Measurements from ENCODE around the gene BCAP31. TPM values are rescaled to one million over a fixed set of nuclear protein-coding genes. Genes with fewer than 3 reads are reported as not detected.

The BCAP31 gene
- 154 TPM in 2 replicates for total RNA-seq

DNA sequence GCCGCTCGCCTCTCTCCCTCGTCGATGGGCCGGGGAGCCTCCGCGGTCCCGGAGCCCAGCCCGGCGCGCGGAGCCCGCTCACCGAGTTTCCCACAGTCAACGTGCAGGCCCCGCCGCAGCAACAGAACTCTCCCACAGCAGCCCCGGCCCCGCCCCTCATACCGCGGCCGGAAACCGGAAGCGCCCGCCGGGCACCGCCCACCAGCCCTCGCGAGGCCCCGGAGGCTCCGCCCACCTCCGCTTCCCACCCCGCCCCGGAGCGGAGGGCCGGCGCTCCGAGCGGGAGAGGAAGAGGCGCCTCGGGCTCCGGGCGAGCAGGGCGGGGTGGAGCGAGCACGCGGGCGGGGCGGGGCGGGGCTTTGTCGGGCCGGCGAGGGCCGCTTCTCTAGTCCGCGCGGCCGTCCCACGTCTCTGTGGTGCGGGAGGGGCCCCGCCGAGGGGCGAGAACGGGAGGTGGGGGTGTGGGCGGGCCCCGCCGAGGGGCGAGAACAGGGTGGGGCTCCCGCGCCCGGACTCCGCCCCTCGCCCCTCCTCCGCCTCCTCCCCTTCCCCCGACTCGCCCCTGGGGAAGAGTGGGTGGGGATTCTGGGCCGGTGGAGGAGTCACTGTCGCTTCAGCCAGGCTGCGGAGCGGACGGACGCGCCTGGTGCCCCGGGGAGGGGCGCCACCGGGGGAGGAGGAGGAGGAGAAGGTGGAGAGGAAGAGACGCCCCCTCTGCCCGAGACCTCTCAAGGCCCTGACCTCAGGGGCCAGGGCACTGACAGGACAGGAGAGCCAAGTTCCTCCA, at the start of gene BCAP31, which contains the start of gene ABCD1:
TSS of gene BCAP31 (minus strand) at position 136 of the 787 bp plus-strand sequence. CDS start 1,143 bp downstream, outside the sequence.
TSS of gene ABCD1 (plus strand) at position 605 of the 787 bp plus-strand sequence. CDS start 411 bp downstream, outside the sequence.
- Mint-ChIP-seq H3K27ac (peak within 1 kb of the TSS; percentile 79), H3K36me3 (ENCODE audit: low read depth) (peaks cover 22% of the 10 kb centered on the region), H3K9me3 (no peaks in the 10 kb centered on the region), H3K4me3 (ENCODE audit: low read depth) (peak within 1 kb of the TSS; percentile 89), H3K27me3 (ENCODE audit: low read depth) (no peaks in the 10 kb centered on the region), H3K4me1 (ENCODE audit: low read depth) (peaks cover 16% of the 10 kb centered on the region)
- peak; percentile 85 for DNase-seq (ENCODE audit: low spot score)
- intact Hi-C loops (cut with micrococcal nuclease): loop anchor here (1.0 kb wide), 2 partner anchors 70 to 247 kb away; partner anchors contain the start of genes HCFC1, IDH3G and SSR4

DNA sequence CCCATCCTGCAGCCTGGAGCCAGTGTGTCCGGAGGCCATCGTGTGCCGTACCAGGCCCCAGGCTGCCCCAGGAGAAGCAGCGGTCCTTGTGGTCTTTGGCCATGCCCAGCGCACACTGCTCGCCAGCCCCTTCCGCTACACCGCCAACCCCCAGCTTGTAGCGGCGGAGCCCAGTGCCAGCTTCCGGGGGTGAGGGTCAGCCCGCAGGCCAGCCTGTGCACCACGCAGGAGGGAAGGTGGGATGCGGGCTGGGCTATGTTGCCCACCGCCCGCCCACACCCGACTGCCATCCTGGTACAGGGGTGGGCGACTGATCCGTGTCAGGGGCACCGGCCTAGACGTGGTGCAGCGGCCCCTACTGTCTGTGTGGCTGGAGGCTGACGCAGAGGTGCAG, 49.0 kb upstream of the BCAP31 start:
- no peak overlapping the region for H3K27ac Mint-ChIP-seq
- DNase-seq (ENCODE audit: low spot score): no peak
- H3K9me3 Mint-ChIP-seq: no peaks in the 10 kb centered on the region
- H3K4me1 Mint-ChIP-seq (ENCODE audit: low read depth): no peaks in the 10 kb centered on the region
- no peak overlapping the region for H3K4me3 Mint-ChIP-seq (ENCODE audit: low read depth)
- H3K36me3 Mint-ChIP-seq (ENCODE audit: low read depth): no peaks in the 10 kb centered on the region
- intact Hi-C loops (cut with micrococcal nuclease): no loop called here
- H3K27me3 Mint-ChIP-seq (ENCODE audit: low read depth): no peaks in the 10 kb centered on the region

DNA sequence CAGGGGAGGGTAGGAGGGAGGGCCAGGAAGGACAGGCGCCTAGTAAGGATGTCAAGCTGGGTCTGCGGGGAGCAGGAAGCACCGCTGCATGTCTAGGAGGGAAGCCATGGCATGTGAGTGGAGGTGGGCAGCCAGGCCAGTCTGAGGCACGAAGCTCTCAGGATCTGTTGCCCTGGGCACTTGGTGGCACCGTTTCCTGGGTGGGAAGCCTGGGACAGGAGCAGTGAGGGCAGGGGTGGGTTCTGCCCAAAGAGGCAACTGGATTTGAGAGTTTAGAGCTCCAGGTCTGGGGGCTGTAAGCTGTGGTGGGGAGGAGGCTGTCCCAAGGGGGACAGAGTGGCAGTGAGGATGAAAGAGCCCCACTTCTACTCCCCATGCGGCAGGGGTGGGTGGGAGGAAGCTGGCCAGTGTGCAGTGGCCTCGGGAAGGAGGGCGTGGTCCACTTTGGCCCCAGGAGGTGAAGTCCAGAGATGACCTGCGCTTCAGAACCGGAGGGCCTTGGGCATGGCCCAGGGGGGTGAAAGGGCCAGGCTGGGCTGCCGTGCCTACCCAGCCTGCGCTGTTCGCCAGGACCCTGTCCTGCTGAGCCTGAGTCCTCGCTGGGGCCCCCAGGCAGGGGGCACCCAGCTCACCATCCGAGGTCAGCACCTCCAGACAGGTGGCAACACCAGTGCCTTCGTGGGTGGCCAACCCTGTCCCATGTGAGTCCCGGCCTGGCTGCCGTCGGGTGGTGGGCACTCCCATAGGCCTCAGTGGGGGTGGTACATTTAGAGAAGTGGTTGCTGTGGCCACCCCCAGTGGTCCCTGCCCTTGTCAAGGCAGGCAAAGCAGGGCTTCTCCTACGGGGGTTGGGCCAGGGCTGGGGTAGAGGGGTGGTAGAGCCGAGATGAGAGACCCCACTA, 48.4 kb upstream of the BCAP31 start:
- H3K4me3 Mint-ChIP-seq (ENCODE audit: low read depth): no peak overlapping the region
- no peak for DNase-seq (ENCODE audit: low spot score)
- H3K27ac Mint-ChIP-seq: no peak overlapping the region
- H3K36me3 Mint-ChIP-seq (ENCODE audit: low read depth): no peaks in the 10 kb centered on the region
- no peaks in the 10 kb centered on the region for H3K9me3 Mint-ChIP-seq
- H3K4me1 Mint-ChIP-seq (ENCODE audit: low read depth): no peaks in the 10 kb centered on the region
- no peaks in the 10 kb centered on the region for H3K27me3 Mint-ChIP-seq (ENCODE audit: low read depth)
- intact Hi-C loops (cut with micrococcal nuclease): no loop called here

DNA sequence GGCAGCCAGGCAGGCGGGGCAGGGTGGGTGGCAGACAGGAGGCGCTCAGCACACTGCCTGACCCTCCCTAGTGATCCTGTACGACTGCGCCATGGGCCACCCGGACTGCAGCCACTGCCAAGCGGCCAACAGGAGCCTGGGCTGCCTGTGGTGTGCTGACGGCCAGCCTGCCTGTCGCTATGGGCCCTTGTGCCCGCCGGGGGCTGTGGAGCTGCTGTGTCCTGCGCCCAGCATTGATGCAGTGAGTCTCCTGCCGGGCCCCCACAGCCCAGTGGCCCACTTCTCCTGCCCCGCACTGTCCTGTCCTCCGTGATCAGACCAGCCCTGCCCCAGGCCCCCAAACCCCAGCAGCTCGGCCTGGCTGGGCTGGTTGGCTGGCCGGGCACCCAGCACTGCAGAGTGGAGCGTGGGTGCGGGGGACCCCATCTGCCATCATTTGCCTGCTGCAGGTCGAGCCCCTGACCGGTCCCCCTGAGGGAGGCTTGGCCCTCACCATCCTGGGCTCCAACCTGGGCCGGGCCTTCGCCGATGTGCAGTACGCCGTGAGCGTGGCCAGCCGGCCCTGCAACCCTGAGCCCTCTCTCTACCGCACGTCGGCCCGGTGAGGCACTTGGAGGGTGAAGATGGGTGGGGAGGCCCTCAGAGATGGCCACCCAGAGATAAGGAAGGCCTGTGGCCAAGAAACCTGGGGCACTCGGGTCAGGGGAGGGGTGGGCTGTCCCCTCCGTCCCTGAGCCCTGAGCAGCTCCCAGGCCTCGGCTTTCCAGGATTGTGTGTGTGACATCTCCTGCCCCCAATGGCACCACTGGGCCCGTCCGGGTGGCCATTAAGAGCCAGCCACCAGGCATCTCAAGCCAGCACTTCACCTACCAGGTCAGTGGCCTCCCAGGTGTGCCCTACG, 47.5 kb upstream of the BCAP31 start:
- no peaks in the 10 kb centered on the region for H3K36me3 Mint-ChIP-seq (ENCODE audit: low read depth)
- no peak overlapping the region for H3K27ac Mint-ChIP-seq
- DNase-seq (ENCODE audit: low spot score): no peak
- no peak overlapping the region for H3K4me3 Mint-ChIP-seq (ENCODE audit: low read depth)
- intact Hi-C loops (cut with micrococcal nuclease): no loop called here
- H3K9me3 Mint-ChIP-seq: no peaks in the 10 kb centered on the region
- peaks cover 2% of the 10 kb centered on the region for H3K4me1 Mint-ChIP-seq (ENCODE audit: low read depth)
- no peaks in the 10 kb centered on the region for H3K27me3 Mint-ChIP-seq (ENCODE audit: low read depth)

DNA sequence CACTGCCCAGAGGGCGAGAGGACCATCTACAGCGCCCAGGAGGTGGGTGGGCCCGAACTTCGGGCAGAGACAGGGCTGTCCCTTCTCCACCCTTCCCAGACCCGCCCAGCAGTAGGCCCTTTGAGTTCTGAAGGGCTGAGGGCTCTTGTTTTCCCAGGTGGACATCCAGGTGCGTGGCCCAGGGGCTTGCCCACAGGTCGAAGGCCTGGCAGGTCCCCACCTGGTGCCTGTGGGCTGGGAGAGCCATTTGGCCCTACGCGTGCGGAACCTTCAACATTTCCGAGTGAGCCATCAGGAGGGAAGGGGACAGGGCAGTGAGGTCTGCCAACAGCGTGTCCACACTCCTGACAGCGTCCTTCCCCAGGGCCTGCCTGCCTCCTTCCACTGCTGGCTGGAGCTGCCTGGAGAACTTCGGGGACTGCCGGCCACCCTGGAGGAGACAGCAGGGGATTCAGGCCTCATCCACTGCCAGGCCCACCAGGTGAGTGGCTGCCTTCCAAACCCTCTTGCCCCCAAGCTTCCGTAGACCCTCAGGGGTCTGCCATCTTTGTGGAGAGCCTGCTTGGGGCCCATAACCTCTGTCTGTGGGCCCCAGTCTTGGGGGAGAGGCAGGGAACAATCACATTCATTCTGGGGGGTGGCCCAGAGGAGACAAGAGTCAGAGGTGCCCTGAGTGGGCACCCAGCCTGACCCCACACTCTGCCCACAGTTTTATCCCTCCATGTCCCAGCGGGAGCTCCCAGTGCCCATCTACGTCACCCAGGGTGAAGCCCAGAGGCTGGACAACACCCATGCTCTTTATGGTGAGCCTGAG, 46.6 kb upstream of the BCAP31 start:
- peaks cover 4% of the 10 kb centered on the region for H3K4me1 Mint-ChIP-seq (ENCODE audit: low read depth)
- H3K36me3 Mint-ChIP-seq (ENCODE audit: low read depth): no peaks in the 10 kb centered on the region
- intact Hi-C loops (cut with micrococcal nuclease): no loop called here
- no peak overlapping the region for H3K4me3 Mint-ChIP-seq (ENCODE audit: low read depth)
- no peaks in the 10 kb centered on the region for H3K27me3 Mint-ChIP-seq (ENCODE audit: low read depth)
- H3K27ac Mint-ChIP-seq: no peak overlapping the region
- no peak for DNase-seq (ENCODE audit: low spot score)
- no peaks in the 10 kb centered on the region for H3K9me3 Mint-ChIP-seq

DNA sequence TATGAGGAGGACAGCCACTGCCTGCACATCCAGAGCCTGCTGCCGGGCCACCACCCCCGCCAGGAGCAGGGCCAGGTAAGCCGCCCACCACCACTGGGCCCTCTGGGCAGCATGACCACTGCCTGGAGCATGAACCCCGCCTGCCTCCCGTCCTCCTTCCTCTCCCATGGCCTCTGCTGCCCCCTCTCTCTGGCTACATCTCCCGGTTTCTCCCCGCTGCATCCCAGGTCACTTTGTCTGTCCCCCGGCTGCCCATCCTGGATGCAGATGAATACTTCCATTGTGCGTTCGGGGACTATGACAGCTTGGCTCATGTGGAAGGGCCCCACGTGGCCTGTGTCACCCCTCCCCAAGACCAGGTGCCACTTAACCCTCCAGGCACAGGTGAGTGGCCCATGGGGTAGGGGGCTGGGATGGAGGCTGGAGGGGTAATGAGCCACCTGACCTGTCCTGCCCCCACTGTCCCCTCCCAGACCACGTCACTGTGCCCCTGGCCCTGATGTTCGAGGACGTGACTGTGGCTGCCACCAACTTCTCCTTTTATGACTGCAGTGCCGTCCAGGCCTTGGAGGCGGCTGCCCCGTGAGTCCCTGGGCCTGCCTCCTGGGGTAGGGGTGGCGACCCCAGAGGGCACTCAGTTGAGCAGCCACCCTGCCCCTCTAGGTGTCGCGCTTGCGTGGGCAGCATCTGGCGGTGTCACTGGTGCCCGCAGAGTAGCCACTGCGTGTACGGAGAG, 45.8 kb upstream of the BCAP31 start:
- Mint-ChIP-seq H3K9me3 (no peaks in the 10 kb centered on the region), H3K36me3 (ENCODE audit: low read depth) (no peaks in the 10 kb centered on the region), H3K4me1 (ENCODE audit: low read depth) (peaks cover 4% of the 10 kb centered on the region), H3K27ac (no peak overlapping the region), H3K27me3 (ENCODE audit: low read depth) (no peaks in the 10 kb centered on the region), H3K4me3 (ENCODE audit: low read depth) (no peak overlapping the region)
- DNase-seq (ENCODE audit: low spot score): no peak
- intact Hi-C loops (cut with micrococcal nuclease): loop anchor here (10.0 kb wide), 1 partner anchor 155 kb away; the partner anchor contains the start of gene ARHGAP4

DNA sequence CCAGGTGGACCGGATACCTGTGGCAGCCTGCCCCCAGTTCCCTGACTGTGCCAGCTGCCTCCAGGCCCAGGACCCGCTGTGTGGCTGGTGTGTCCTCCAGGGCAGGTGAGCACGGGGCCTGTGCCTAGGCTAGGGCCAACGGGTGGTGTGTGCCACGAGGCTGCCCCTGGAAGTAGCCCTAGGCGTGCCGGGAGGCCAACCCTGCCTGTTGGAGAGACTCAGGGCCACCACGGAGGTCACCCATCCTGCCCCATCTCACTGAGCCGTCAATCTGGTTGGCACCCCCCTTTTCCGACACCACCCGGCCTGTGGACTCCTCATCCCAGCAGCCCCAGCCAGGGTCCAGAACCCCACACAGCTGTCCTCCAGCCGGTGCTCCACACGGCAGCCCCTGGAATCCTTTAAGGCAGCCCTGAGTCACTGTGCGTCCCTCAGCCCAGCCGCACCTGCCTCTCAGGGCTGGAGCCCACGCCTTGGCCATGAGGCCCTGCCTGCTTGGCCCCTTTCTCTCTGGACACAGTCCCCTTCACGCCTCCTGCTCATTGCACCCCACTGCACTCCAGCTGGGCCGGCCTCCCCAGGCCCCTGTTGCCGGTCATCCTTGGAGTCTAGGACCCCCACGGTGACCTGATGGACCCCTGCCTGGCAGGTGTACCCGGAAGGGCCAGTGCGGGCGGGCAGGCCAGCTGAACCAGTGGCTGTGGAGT, 45.1 kb upstream of the BCAP31 start:
- no peak for DNase-seq (ENCODE audit: low spot score)
- H3K4me1 Mint-ChIP-seq (ENCODE audit: low read depth): peaks cover 4% of the 10 kb centered on the region
- no peaks in the 10 kb centered on the region for H3K9me3 Mint-ChIP-seq
- no peak overlapping the region for H3K4me3 Mint-ChIP-seq (ENCODE audit: low read depth)
- H3K36me3 Mint-ChIP-seq (ENCODE audit: low read depth): no peaks in the 10 kb centered on the region
- intact Hi-C loops (cut with micrococcal nuclease): loop anchor here (10.0 kb wide), 1 partner anchor 155 kb away; the partner anchor contains the start of gene ARHGAP4
- no peaks in the 10 kb centered on the region for H3K27me3 Mint-ChIP-seq (ENCODE audit: low read depth)
- H3K27ac Mint-ChIP-seq: no peak overlapping the region

DNA sequence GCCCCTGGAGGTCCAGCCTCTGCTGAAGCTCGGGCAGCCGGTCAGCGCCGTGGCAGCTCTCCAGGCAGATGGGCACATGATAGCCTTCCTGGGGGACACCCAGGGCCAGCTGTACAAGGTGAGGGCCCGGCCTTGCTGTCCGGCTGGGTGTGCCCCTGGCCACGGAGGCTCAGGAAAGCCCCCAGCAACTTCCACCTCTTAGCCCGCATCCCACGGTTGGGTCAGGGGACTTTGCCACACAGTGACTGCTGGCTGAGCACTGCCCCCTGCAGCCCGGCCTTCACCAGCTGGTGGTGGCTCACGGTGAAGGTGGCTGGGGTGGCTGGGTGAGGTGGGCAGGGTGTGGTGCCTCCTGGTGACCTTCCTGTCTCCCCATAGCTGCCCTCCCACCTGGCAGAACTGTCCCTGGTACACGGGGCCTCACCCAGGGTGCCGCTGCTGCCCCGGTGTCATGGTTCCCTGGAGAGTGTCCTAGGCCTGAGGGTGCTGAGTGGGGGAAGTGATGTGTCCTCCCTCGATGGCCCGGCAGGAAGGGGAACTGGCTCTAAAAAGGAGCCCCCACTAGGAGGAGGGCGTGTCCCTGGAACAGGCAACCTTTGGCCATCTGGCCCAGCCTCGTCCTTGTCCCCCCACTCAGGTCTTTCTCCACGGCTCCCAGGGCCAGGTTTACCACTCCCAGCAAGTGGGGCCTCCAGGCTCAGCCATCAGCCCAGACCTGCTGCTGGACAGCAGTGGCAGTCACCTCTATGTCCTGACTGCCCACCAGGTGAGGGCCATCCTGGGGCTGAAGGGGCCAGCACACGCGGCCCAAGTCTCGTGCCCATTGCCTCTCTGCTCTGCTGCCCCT, 44.3 kb upstream of the BCAP31 start:
- Mint-ChIP-seq H3K36me3 (ENCODE audit: low read depth) (no peaks in the 10 kb centered on the region), H3K4me3 (ENCODE audit: low read depth) (no peak overlapping the region), H3K27ac (no peak overlapping the region), H3K27me3 (ENCODE audit: low read depth) (no peaks in the 10 kb centered on the region), H3K9me3 (no peaks in the 10 kb centered on the region), H3K4me1 (ENCODE audit: low read depth) (peaks cover 4% of the 10 kb centered on the region)
- DNase-seq (ENCODE audit: low spot score): no peak
- intact Hi-C loops (cut with micrococcal nuclease): loop anchor here (10.0 kb wide), 1 partner anchor 156 kb away; the partner anchor contains the start of gene ARHGAP4

DNA sequence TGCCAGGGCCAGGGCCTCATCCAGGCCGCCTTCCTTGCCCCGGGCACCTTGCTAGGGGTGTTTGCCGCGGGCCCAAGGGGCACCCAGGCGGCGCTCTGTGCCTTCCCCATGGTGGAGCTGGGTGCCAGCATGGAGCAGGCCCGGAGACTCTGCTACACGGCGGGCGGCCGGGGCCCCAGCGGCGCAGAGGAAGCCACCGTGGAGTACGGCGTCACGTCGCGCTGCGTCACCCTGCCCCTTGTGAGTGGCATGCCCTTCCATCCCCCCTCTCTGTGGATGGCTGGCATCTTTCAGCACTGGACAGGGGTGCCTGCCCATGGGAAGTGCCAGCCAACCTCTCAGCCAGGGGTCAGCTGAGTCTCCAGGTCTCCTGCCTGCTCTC, 43.5 kb upstream of the BCAP31 start:
- Mint-ChIP-seq H3K27ac (no peak overlapping the region), H3K27me3 (ENCODE audit: low read depth) (no peaks in the 10 kb centered on the region), H3K4me1 (ENCODE audit: low read depth) (peaks cover 4% of the 10 kb centered on the region), H3K4me3 (ENCODE audit: low read depth) (no peak overlapping the region), H3K36me3 (ENCODE audit: low read depth) (no peaks in the 10 kb centered on the region), H3K9me3 (no peaks in the 10 kb centered on the region)
- no peak for DNase-seq (ENCODE audit: low spot score)
- intact Hi-C loops (cut with micrococcal nuclease): loop anchor here (10.0 kb wide), 1 partner anchor 157 kb away; the partner anchor contains the start of gene ARHGAP4
